Spleen (tissue), 11 donors: ENCODE results near the gene CFAP221. TPM values are rescaled to one million over a fixed set of nuclear protein-coding genes. Genes with fewer than 3 reads are reported as not detected.

Experiments
- DNase-seq: peaks from one replicate; pipeline ENCODE4 v3.0.0-alpha.2; 2020
- H3K27ac ChIP-seq, 8 donors: fragments of 200-600 bp; sonication (generic) in 7 of 8; 1 replicate in 4 of 8; 2 replicates in 4 of 8; pipeline versions ENCODE4 v1.5.0 to v1.8.0; 2016 to 2021; ENCODE audit warnings: inconsistent platforms in 4 of 8, mild to moderate bottlenecking in 4 of 8, moderate library complexity in 1 of 8
- H3K27me3 ChIP-seq, 7 donors: fragments of 200-600 bp; sonication (generic) in 6 of 7; replicated peaks in 1 of 7; 1 replicate in 4 of 7; 2 replicates in 3 of 7; pipeline versions ENCODE4 v1.5.0 to v1.8.0; 2016 to 2021; ENCODE audit warnings: inconsistent platforms in 3 of 7, mild to moderate bottlenecking in 1 of 7
- H3K36me3 ChIP-seq, 6 donors: fragments of 200-600 bp; sonication (generic) in 5 of 6; 1 replicate in 4 of 6; 2 replicates in 2 of 6; pipeline versions ENCODE4 v1.5.0 to v1.8.0; 2016 to 2021; ENCODE audit warnings: inconsistent platforms in 2 of 6
- H3K4me1 ChIP-seq, 6 donors: fragments of 200-600 bp; sonication (generic) in 5 of 6; 1 replicate in 3 of 6; 2 replicates in 3 of 6; pipeline versions ENCODE4 v1.5.0 to v1.8.0; 2016 to 2021; ENCODE audit warnings: inconsistent platforms in 3 of 6
- H3K4me3 ChIP-seq, 8 donors: fragments of 200-600 bp; sonication (generic) in 7 of 8; 1 replicate in 4 of 8; 2 replicates in 4 of 8; pipeline versions ENCODE4 v1.5.0 to v1.8.0; 2016 to 2021; ENCODE audit warnings: inconsistent platforms in 4 of 8, mild to moderate bottlenecking in 4 of 8, moderate library complexity in 2 of 8
- H3K9me3 ChIP-seq, 8 donors: fragments of 200-600 bp; sonication (generic) in 7 of 8; 1 replicate in 4 of 8; 2 replicates in 4 of 8; pipeline versions ENCODE4 v1.5.0 to v1.8.0; 2016 to 2021; ENCODE audit warnings: inconsistent platforms in 4 of 8
- POLR2A ChIP-seq, 3 donors: fragments of 450-650 bp; IDR thresholded peaks; one replicate each; pipeline ENCODE4 v1.5.1; 2017; ENCODE audit warnings: antibody characterized with exemption in 3 of 3, mild to moderate bottlenecking in 1 of 3
- POLR2AphosphoS5 ChIP-seq, 3 donors: sonication (generic); formaldehyde crosslinking; IDR thresholded peaks; one replicate each; pipeline ENCODE4 v1.5.1; 2017; ENCODE audit warnings: antibody characterized with exemption in 3 of 3
- WGBS, 5 donors: extraction: QIAGEN DNeasy Blood & Tissue Kit in 3 of 5; methylation state at CpG; one replicate each; pipeline versions ENCODE4 v1.1.5 to v1.1.7; 2013 to 2018; 5-methylcytosine and 5-hydroxymethylcytosine counted together
- intact Hi-C: fragments of 100-400 bp; cut with DNase I; formaldehyde crosslinking; loops from one replicate; pipeline ENCODE4 v1.15.0; 2023; ENCODE audit warnings: low total_unique reads
- polyA plus RNA-seq, 3 donors: library from polyadenylated mRNA; stranded (reverse); fragments of 200-250 nt; gene quantifications; one replicate each; pipeline ENCODE4 v1.2.1, GENCODE V29; 2013
- total RNA-seq, 7 donors: library from RNA; depleted of rRNA in 3 of 7; stranded (reverse); fragments of >200 nt in 3 of 7; fragmentation: NEBNext Ultra II Directional in 4 of 7; extraction: Animal tissue kit (Norgen Biotek cat#: 25700) in 4 of 7; gene quantifications; one replicate each; pipeline versions ENCODE4 v1.1.0 to v1.2.1, GENCODE V29; 2016 to 2021
- TF ChIP-seq, protein P1 (sequence below), 11 experiments: fragments of 200-600 bp in 7 of 11; fragments of 450-650 bp in 4 of 11; sonication (generic) in 4 of 11; IDR thresholded peaks in 8 of 11; conservative IDR thresholded peaks in 3 of 11; 1 replicate in 7 of 11; 2 replicates in 4 of 11; pipeline versions ENCODE4 v1.4.0 to v1.8.0; 2016 to 2021; ENCODE audit warnings: antibody characterized with exemption in 11 of 11, inconsistent platforms in 4 of 11, mild to moderate bottlenecking in 1 of 11
- donor health status: healthy with polysubstance abuse.
- donor health status: DM: no; HTN: no; CAD: no; lungs with moderate emphysema.
- donor health status: DM: no; HTN: no; CAD: no.
- donor health status: Bipolar disorder and iron deficiency.
- donor health status: healthy.
- donor health status: DM: no; HTN: no; CAD: no.
- donor health status: DM: yes; HTN: yes; CAD: no.

Gene CFAP221
- total and polyA plus RNA-seq, 10 donors = 0.06 to 1.5 (median 0.55) TPM; not detected in 2

GRCh38 chr2:119688616-119689015 lies 144.4 kb downstream of the CFAP221 start:
- H3K9me3 ChIP-seq = no peaks in the 10 kb centered on the region
- TF ChIP-seq POLR2A (IDR thresholded peaks at IDR 0.05) (no peak), POLR2AphosphoS5 (IDR thresholded peaks at IDR 0.05) (no peak)
- TF ChIP-seq, protein P1, sequence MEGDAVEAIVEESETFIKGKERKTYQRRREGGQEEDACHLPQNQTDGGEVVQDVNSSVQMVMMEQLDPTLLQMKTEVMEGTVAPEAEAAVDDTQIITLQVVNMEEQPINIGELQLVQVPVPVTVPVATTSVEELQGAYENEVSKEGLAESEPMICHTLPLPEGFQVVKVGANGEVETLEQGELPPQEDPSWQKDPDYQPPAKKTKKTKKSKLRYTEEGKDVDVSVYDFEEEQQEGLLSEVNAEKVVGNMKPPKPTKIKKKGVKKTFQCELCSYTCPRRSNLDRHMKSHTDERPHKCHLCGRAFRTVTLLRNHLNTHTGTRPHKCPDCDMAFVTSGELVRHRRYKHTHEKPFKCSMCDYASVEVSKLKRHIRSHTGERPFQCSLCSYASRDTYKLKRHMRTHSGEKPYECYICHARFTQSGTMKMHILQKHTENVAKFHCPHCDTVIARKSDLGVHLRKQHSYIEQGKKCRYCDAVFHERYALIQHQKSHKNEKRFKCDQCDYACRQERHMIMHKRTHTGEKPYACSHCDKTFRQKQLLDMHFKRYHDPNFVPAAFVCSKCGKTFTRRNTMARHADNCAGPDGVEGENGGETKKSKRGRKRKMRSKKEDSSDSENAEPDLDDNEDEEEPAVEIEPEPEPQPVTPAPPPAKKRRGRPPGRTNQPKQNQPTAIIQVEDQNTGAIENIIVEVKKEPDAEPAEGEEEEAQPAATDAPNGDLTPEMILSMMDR (IDR thresholded peaks at IDR 0.05 in 8 of 11, conservative IDR thresholded peaks at IDR 0.05 in 3 of 11) = no peak
- WGBS, 5 donors = 82 to 95% (median 90%) methylated on average over 12 of the region's 12 CpGs
- H3K4me1 ChIP-seq = no peaks in the 10 kb centered on the region
- intact Hi-C loops = no loop called here
- no peak overlapping the region for H3K27ac ChIP-seq
- peaks cover 0 to 41% (median 22%) of the 10 kb centered on the region in 6 donors for H3K36me3 ChIP-seq
- no peak overlapping the region for H3K4me3 ChIP-seq
- no peaks in the 10 kb centered on the region for H3K27me3 ChIP-seq
- peak; percentile 54 for DNase-seq

- WGBS, 5 donors = 73 to 91% (median 87%) methylated on average over 4 of the region's 4 CpGs
- intact Hi-C loops = no loop called here
- H3K36me3 ChIP-seq = peaks cover 0 to 40% (median 22%) of the 10 kb centered on the region in 6 donors
- TF ChIP-seq POLR2A (IDR thresholded peaks at IDR 0.05) (no peak), POLR2AphosphoS5 (IDR thresholded peaks at IDR 0.05) (no peak)
- TF ChIP-seq, protein P1 (IDR thresholded peaks at IDR 0.05 in 8 of 11, conservative IDR thresholded peaks at IDR 0.05 in 3 of 11) = no peak
- no peak overlapping the region for H3K27ac ChIP-seq
- no peaks in the 10 kb centered on the region for H3K9me3 ChIP-seq
- H3K4me1 ChIP-seq = no peaks in the 10 kb centered on the region
- no peaks in the 10 kb centered on the region for H3K27me3 ChIP-seq
- peak; percentile 17 for DNase-seq
- H3K4me3 ChIP-seq = no peak overlapping the region
These were observed 145.0 kb downstream of the CFAP221 start for GRCh38 chr2:119689218-119689617.

- intact Hi-C loops = no loop called here
- TF ChIP-seq POLR2AphosphoS5 (IDR thresholded peaks at IDR 0.05) (no peak), POLR2A (IDR thresholded peaks at IDR 0.05) (no peak)
- TF ChIP-seq, protein P1 (IDR thresholded peaks at IDR 0.05 in 8 of 11, conservative IDR thresholded peaks at IDR 0.05 in 3 of 11) = no peak
- no peak for DNase-seq
- Histone ChIP-seq H3K9me3 (no peaks in the 10 kb centered on the region), H3K27me3 (peaks cover 0 to 7% (median 0%) of the 10 kb centered on the region in 7 donors), H3K27ac (no peak overlapping the region), H3K4me3 (no peak overlapping the region), H3K4me1 (peaks cover 0 to 12% (median 0%) of the 10 kb centered on the region in 6 donors), H3K36me3 (peaks cover 0 to 40% (median 22%) of the 10 kb centered on the region in 6 donors)
- WGBS, 5 donors = 82 to 87% (median 83%) methylated on average over 5 to 7 of the region's 7 CpGs
These were observed 146.9 kb downstream of the CFAP221 start for GRCh38 chr2:119691189-119691588.

DNA sequence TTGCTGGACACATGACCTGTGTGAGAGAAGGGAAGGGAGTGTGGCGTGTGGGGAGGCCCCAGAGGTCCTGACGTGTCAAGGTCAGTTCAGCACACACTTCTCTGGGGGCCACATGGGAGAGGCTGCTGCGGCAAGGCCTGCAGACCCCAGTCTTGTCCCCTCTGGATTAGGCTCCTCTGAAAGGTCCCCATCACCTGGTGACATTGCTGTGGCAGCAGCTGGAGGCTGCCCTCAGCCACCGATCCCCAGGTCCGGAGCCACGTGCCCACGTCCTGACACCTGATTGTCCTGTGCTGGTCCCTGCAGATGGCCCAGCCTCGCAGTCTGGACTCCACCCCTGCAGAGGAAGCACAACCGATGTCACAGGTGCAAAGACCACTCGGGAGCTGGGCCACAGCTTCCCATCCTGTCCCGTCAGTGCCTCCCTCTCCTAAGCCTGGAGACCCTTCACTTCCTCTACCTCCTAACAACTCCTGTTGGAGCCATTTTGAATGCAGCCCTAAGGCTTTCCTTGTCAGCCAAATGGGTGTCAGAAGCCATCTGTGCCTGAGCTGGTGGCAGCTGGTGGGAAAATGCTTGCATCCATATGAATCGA lies 147.5 kb downstream of the CFAP221 start:
- no peak overlapping the region for H3K4me3 ChIP-seq
- H3K9me3 ChIP-seq = no peaks in the 10 kb centered on the region
- 60 to 84% (median 80%) methylated on average over 5 to 12 of the region's 12 CpGs for whole genome bisulfite sequencing, 5 donors
- intact Hi-C loops = no loop called here
- peaks cover 0 to 12% (median 0%) of the 10 kb centered on the region in 6 donors for H3K4me1 ChIP-seq
- peaks cover 0 to 38% (median 22%) of the 10 kb centered on the region in 6 donors for H3K36me3 ChIP-seq
- TF ChIP-seq POLR2AphosphoS5 (IDR thresholded peaks at IDR 0.05) (no peak), POLR2A (IDR thresholded peaks at IDR 0.05) (no peak)
- TF ChIP-seq, protein P1 (IDR thresholded peaks at IDR 0.05 in 8 of 11, conservative IDR thresholded peaks at IDR 0.05 in 3 of 11) = no peak
- H3K27me3 ChIP-seq = peaks cover 0 to 9% (median 0%) of the 10 kb centered on the region in 7 donors
- H3K27ac ChIP-seq = no peak overlapping the region
- peak; percentile 65 for DNase-seq
